ENCODE results near the gene REG3G. TPM values are rescaled to one million over a fixed set of nuclear protein-coding genes. Genes with fewer than 3 reads are reported as not detected.

REG3G gene
- total RNA-seq, 1 experiment from 2014 or later: not detected

- Histone ChIP-seq H3K27me3 (ENCODE audit: control insufficient read depth, insufficient read depth, low read length) (no peaks in the 10 kb centered on the region; the same call in 1 of the 2 replicates), H3K27ac (ENCODE audit: low read length) (no peak overlapping the region), H3K4me3 (ENCODE audit: low read depth in 2 of 2, low read length in 2 of 2) (no peak overlapping the region), H3K9me3 (ENCODE audit: control insufficient read depth, insufficient read depth, low read depth, low read length) (no peaks in the 10 kb centered on the region), H3K4me1 (ENCODE audit: control insufficient read depth, insufficient read depth, low read length) (no peaks in the 10 kb centered on the region), H3K36me3 (ENCODE audit: control insufficient read depth, insufficient read depth, low read length) (no peaks in the 10 kb centered on the region)
- ChIA-PET POLR2A (no interaction called here), CTCF (no interaction called here)
- intact Hi-C loops (cut with micrococcal nuclease; ENCODE audit: unreplicated experiment): no loop called here
- DNase-seq (ENCODE audit: low read depth, low spot score) (no peak), ATAC-seq (no peak)
- in situ Hi-C loops (cut with HindIII; ENCODE audit: low pct_unique_long_range_greater_than_20kb, low sequenced_read_pairs): no loop called here
- BruUV-seq (replicated peaks): no TSS peak
- TF ChIP-seq, protein P1, sequence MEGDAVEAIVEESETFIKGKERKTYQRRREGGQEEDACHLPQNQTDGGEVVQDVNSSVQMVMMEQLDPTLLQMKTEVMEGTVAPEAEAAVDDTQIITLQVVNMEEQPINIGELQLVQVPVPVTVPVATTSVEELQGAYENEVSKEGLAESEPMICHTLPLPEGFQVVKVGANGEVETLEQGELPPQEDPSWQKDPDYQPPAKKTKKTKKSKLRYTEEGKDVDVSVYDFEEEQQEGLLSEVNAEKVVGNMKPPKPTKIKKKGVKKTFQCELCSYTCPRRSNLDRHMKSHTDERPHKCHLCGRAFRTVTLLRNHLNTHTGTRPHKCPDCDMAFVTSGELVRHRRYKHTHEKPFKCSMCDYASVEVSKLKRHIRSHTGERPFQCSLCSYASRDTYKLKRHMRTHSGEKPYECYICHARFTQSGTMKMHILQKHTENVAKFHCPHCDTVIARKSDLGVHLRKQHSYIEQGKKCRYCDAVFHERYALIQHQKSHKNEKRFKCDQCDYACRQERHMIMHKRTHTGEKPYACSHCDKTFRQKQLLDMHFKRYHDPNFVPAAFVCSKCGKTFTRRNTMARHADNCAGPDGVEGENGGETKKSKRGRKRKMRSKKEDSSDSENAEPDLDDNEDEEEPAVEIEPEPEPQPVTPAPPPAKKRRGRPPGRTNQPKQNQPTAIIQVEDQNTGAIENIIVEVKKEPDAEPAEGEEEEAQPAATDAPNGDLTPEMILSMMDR (IDR thresholded peaks at IDR 0.05): no peak
- TF ChIP-seq POLR2AphosphoS5 (IDR thresholded peaks at IDR 0.05; ENCODE audit: low read depth, low read length) (no peak), TCF7L2 (IDR thresholded peaks at IDR 0.05; ENCODE audit: low read depth, low read length) (no peak)
- TF ChIP-seq, protein P2, sequence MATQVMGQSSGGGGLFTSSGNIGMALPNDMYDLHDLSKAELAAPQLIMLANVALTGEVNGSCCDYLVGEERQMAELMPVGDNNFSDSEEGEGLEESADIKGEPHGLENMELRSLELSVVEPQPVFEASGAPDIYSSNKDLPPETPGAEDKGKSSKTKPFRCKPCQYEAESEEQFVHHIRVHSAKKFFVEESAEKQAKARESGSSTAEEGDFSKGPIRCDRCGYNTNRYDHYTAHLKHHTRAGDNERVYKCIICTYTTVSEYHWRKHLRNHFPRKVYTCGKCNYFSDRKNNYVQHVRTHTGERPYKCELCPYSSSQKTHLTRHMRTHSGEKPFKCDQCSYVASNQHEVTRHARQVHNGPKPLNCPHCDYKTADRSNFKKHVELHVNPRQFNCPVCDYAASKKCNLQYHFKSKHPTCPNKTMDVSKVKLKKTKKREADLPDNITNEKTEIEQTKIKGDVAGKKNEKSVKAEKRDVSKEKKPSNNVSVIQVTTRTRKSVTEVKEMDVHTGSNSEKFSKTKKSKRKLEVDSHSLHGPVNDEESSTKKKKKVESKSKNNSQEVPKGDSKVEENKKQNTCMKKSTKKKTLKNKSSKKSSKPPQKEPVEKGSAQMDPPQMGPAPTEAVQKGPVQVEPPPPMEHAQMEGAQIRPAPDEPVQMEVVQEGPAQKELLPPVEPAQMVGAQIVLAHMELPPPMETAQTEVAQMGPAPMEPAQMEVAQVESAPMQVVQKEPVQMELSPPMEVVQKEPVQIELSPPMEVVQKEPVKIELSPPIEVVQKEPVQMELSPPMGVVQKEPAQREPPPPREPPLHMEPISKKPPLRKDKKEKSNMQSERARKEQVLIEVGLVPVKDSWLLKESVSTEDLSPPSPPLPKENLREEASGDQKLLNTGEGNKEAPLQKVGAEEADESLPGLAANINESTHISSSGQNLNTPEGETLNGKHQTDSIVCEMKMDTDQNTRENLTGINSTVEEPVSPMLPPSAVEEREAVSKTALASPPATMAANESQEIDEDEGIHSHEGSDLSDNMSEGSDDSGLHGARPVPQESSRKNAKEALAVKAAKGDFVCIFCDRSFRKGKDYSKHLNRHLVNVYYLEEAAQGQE (IDR thresholded peaks at IDR 0.05; ENCODE audit: insufficient read depth in 1 of 2, low read depth in 2 of 2, low read length in 1 of 2): no peak
Measured at GRCh38 chr2:78989051-78989450, 36.5 kb upstream of the REG3G start.

DNA sequence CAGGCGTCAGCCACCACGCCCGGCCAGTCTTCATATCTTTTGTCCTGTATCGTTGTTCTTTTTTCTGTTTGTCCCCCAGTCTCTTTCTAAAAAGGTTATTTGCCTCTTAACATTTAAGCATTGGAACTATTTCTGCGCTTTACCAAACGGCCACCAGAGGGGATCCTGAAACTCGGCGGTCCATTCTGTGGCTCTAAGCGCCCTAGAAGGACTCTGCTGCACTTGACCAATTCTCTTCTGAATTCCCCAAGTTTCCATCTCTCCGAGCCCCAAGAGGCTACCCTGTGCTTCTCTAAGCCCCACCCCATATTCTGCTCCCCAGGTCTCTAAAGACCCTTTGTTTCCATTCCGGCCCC lies 33.1 kb upstream of the REG3G start:
- no peaks in the 10 kb centered on the region for H3K9me3 ChIP-seq (ENCODE audit: control insufficient read depth, insufficient read depth, low read depth, low read length)

More for the DNA sequence above, 33.1 kb upstream of the REG3G start:
- no peaks in the 10 kb centered on the region for H3K4me1 ChIP-seq (ENCODE audit: control insufficient read depth, insufficient read depth, low read length)
- in situ Hi-C loops (cut with HindIII; ENCODE audit: low pct_unique_long_range_greater_than_20kb, low sequenced_read_pairs) (no loop called here), intact Hi-C loops (cut with micrococcal nuclease; ENCODE audit: unreplicated experiment) (loop anchor here (2.0 to 5.0 kb wide), 2 partner anchors 225 to 894 kb away; no protein-coding TSS in a partner anchor)
- TF ChIP-seq, protein P1 (IDR thresholded peaks at IDR 0.05): peak; percentile 77
- TF ChIP-seq POLR2AphosphoS5 (IDR thresholded peaks at IDR 0.05; ENCODE audit: low read depth, low read length) (no peak), TCF7L2 (IDR thresholded peaks at IDR 0.05; ENCODE audit: low read depth, low read length) (no peak), SIN3A (IDR thresholded peaks at IDR 0.05; ENCODE audit: borderline replicate concordance, insufficient read depth, low read depth, low read length) (no peak)
- TF ChIP-seq, protein P2 (IDR thresholded peaks at IDR 0.05; ENCODE audit: insufficient read depth in 1 of 2, low read depth in 2 of 2, low read length in 1 of 2): no peak
- POLR2A ChIA-PET: no interaction called here
- peak overlapping the region; percentile 9 to 18; a peak in 3 of 4 replicates for H3K4me3 ChIP-seq (ENCODE audit: low read depth in 2 of 2, low read length in 2 of 2)
- peaks cover 5% of the 10 kb centered on the region for H3K27me3 ChIP-seq (ENCODE audit: control insufficient read depth, insufficient read depth, low read length)
- CTCF ChIA-PET: no interaction called here
- BruUV-seq (replicated peaks): no TSS peak
- no peak overlapping the region for H3K27ac ChIP-seq (ENCODE audit: low read length)
- H3K36me3 ChIP-seq (ENCODE audit: control insufficient read depth, insufficient read depth, low read length): no peaks in the 10 kb centered on the region
- no peak for DNase-seq (ENCODE audit: low read depth, low spot score)
- ATAC-seq: peak; percentile 89

All from Panc1 (cell line).